AG09309 (cell line): ENCODE data around the gene CTU2.

Experiments
- DNase-seq: peaks from one replicate; pipeline ENCODE4 v3.0.0-alpha.2; 2010; ENCODE audit warnings: low read depth
- H3K4me3 ChIP-seq: 2 replicates; pipeline ENCODE4 v1.5.1; 2011; ENCODE audit warnings: mild to moderate bottlenecking, low read depth, low read length, moderate library complexity; ENCODE audit not compliant: control insufficient read depth
- TF ChIP-seq, protein P1 (sequence below): IDR thresholded peaks from 2 replicates; pipeline ENCODE4 v1.5.1; 2011; ENCODE audit warnings: mild to moderate bottlenecking, low read depth, low read length, inconsistent platforms; ENCODE audit not compliant: insufficient read depth, control insufficient read depth; ENCODE audit errors: missing control alignments

Gene CTU2

DNA sequence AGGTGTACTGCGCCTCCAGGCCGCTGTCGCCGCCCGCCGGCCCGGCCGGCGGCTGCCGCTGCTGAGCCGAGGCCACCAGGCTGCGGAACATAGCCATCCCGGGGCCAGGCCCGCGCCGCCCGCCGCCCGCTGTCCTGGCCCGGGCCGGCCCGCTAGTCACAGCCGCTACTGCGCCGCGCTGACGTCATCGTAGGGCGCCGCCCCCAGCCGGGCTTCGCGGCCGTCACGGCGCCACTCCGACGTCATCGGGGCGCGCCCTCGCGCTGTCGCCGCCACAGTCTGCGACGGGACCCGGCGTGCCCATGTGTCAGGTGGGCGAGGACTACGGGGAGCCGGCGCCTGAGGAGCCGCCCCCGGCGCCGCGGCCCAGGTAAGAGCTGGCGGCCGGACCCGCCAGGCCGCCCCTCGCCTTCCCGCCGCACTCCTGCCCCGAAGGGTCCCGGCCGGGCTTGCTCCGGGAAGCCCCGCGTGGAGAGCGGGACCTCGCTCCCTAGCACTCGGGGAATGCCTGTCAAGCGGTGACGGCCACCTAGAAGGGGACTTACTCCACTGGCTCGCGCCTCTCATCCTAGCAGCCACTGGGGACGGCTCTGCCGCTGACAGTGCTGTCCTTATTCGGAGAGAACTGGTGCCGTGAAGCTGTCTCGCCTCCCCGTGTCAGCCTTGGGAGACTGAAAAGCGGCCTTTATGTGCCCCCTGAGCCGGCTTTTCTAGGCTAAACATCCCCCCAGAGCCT lies at the start of gene CTU2, which contains the start of gene RNF166:
Gene CTU2, plus strand, starts transcription at position 275 of the 736 bp plus-strand sequence. Its CDS starts 28 bp downstream, at position 303.
Gene RNF166, minus strand, starts transcription at position 180 of the 736 bp plus-strand sequence. Its CDS starts 83 bp downstream, at position 97.
- peak; percentile 29 for DNase-seq
- TF ChIP-seq, protein P1, sequence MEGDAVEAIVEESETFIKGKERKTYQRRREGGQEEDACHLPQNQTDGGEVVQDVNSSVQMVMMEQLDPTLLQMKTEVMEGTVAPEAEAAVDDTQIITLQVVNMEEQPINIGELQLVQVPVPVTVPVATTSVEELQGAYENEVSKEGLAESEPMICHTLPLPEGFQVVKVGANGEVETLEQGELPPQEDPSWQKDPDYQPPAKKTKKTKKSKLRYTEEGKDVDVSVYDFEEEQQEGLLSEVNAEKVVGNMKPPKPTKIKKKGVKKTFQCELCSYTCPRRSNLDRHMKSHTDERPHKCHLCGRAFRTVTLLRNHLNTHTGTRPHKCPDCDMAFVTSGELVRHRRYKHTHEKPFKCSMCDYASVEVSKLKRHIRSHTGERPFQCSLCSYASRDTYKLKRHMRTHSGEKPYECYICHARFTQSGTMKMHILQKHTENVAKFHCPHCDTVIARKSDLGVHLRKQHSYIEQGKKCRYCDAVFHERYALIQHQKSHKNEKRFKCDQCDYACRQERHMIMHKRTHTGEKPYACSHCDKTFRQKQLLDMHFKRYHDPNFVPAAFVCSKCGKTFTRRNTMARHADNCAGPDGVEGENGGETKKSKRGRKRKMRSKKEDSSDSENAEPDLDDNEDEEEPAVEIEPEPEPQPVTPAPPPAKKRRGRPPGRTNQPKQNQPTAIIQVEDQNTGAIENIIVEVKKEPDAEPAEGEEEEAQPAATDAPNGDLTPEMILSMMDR: no peak
- peak within 1 kb of the TSS; percentile 90 for H3K4me3 ChIP-seq

DNA sequence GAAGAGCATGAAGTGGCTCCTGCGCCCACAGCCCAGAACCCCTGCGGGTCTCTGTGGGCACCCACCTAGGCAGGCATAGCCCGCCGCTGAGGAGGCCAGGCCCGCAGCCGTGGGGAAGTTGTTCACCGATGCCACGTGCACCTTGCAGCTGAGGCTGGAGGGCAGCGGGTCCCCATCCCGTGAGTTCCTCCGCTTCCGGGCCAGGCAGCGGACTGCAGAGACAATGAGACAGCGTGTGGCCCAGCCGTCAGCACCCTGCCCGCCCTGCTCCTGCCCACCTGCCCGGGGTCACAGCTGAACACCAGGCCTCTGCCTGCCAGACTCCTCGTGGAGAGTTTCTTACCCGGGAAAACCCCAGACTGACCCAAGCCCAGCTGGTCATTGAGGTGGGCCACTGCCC lies 48.9 kb upstream of the CTU2 start:
- H3K4me3 ChIP-seq: no peak overlapping the region
- no peak for DNase-seq
- TF ChIP-seq, protein P1: no peak

DNA sequence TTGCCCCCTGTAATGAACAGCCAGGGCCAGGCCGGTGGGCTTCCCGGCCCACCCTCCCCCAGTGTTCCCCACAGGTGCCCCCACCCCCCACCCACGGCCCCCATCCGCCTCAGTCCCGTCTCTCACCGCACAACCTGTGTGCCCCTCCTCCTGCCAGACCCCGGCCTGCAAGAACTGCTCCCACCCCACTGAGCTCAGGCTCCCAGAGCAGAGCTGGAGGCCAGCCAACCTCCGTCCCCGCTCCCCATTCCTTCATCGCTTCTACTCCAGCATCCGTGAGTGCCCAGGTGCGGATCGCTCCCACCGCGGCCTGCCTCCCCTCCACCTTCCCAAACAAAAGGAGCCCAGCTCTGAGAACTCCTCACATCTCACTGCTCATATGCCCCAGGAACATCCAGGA lies 47.6 kb upstream of the CTU2 start:
- H3K4me3 ChIP-seq: no peak overlapping the region
- no peak for DNase-seq
- TF ChIP-seq, protein P1: no peak

DNA sequence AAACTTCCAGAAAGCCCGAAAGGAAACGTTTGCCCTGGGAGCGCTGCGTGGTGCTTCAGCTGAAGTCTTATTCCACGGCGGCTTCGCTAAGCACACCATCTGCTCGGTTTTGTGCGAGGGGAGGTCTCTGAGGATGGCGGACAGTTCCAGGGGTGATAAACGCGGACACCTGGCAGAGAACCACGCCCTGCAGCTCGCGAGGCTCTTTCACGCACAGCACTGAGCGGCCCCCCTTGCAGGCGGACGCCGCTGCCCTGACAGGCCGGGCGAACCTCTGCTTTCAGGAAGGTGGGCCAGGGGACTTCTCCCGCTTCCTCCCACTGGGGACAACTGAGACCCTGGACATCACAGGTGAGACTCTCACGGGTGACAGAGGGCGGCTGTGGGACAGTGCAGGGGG lies 47.1 kb upstream of the CTU2 start:
- no peak overlapping the region for H3K4me3 ChIP-seq
- DNase-seq: no peak
- TF ChIP-seq, protein P1: no peak

DNA sequence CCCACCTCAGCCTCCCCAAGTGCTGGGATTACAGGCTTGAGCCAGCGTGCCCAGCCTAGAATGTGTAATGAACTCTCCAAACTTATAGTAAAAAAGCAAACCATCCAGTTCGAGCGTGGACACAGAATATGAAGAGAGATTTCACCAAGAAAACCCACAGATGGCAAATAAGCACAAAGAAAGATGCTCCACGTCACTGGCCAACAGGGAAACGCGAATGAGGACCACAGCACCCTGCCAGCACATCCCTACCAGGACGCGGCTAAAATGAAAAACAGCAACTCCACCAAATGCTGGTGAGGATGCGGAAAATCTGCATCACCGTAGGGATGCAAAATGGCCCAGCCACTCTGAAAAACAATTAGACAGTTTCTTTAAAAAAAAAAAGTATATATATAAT lies 44.8 kb upstream of the CTU2 start:
- DNase-seq: no peak
- no peak overlapping the region for H3K4me3 ChIP-seq
- TF ChIP-seq, protein P1: no peak

DNA sequence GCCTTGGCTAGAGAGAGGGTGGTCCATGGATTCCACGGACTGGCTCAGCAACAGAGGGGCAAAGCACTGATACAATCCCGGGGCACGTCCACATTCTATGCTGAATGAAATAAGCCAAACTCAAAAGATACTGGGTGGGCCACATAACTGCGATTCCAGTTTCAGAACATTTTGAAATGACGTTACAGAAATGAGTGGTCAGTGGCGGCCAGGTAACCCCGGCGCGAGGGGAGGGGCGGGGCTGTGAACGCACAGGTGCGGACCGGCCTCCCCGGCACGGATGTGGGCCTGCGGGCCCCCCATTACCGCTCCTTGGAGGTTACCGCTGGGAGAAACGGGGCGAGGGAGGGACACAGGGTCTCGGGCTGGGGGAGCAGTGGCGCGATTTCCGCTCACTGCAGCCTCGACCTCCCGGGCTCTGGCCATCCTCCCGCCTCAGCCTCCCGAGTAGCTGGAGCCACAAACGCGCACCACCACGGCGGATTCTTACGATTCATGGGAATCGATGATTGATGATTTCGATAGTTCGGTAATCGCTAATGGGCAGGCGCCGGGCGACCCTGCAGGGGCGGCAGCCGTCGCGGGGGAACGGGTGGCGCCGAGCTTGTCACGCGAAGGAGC lies 44.0 kb upstream of the CTU2 start:
- H3K4me3 ChIP-seq: peak overlapping the region; percentile 88
- TF ChIP-seq, protein P1: no peak
- no peak for DNase-seq
